Forelimb muscle (tissue), 1 donor: ENCODE data around the gene ADSS1. TPM values are rescaled to one million over a fixed set of nuclear protein-coding genes. Genes with fewer than 3 reads are reported as not detected.

Source experiments
- DNase-seq: peaks from one replicate; pipeline ENCODE4 v3.0.0-alpha.2; 2013; ENCODE audit warnings: low read depth
- polyA plus RNA-seq: library from polyadenylated mRNA; unstranded; fragments of 120-200 nt; gene quantifications from one replicate; pipeline ENCODE4 v1.2.1, GENCODE V29; 2013; ENCODE audit not compliant: insufficient read length

ADSS1 gene
- polyA plus RNA-seq, 1 donor = 82.3 TPM

DNA sequence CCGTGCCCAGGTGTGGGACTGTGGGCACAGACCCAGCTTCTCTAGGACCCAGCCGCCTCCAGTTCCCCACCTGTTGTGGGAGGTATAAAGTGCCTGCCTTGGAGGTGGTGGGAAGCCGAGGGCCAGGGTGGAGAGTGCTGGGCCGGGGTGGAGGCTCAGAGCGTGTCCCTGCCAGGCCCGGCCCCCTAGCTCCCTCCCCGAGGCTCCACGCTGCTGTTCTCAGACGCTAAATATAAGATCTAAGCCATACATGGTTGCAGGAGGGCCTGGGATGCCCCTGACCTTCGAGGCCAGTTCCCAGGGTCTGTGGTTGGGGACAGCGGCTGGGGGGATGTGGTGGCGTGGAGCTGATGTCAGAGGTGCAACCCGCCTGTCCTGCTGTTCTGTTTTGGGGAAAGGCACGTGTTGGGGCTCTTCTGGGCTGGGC lies 23.8 kb upstream of the ADSS1 start:
- DNase-seq = no peak

DNA sequence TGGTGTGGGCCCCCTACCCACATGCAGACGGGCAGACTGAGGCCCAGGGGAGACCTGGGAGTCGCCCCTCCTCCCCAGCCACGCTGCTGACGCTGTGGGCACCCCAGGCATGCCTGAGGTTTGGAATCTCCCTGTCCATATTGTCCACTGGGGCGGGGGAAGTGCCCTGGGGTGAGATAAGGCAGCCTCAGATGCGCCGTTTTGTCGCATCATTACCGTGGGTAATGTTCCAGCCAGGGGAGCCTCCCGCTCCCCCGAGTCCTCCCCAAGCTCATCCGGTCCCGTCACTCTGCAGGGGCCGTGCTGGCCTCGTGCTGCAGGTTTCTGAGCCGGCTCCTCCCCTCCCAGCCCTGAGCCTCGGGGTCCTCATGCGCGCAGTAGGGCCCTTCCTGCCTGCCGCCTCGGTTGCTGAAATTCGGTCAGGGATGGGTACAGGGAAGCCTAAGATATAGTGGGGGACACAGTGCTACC lies 23.2 kb upstream of the ADSS1 start:
- no peak for DNase-seq

DNA sequence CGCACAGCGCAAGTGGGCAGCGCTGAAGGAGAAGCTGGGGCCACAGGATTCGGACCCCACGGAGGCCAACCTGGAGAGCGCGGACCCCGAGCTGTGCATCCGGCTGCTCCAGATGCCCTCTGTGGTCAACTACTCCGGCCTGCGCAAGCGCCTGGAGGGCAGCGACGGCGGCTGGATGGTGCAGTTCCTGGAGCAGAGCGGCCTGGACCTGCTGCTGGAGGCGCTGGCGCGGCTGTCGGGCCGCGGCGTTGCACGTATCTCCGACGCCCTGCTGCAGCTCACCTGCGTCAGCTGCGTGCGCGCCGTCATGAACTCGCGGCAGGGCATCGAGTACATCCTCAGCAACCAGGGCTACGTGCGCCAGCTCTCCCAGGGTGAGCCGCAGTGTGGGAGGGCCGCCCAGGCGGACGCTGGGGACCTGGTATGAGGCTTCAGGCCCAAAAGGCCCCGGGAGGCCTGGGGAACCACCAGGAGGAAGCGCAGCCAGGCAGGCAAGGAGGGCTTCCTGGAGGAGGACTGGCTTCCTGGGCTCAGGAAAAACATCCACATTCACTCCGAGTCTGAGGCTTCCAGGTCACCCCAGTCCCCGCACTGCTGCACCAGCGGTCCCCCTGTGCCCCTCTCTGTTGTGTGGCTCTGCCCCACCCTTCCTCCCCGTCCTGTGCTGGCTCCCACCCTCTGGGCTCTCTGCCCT lies 22.5 kb upstream of the ADSS1 start:
- no peak for DNase-seq

DNA sequence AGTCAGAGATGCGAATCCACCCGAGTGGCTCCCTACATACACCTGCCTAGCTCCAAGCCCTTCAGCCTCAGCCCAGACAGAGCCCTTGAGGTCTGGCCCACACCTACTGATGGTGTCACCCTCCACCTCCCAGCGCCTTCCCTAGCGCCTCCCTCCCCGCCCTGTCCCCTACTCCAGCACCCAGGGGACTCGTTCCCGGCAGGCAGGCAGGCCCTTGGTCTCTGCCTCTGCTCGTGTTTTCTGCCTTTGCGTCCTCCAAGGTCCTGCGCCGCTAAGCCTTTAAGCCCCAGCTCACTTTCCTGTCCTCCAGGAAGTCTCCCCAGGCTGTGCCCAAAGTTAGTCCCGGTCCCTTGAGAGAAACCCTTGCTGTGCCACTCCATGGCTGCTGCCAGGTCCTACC lies 21.9 kb upstream of the ADSS1 start:
- DNase-seq = no peak

DNA sequence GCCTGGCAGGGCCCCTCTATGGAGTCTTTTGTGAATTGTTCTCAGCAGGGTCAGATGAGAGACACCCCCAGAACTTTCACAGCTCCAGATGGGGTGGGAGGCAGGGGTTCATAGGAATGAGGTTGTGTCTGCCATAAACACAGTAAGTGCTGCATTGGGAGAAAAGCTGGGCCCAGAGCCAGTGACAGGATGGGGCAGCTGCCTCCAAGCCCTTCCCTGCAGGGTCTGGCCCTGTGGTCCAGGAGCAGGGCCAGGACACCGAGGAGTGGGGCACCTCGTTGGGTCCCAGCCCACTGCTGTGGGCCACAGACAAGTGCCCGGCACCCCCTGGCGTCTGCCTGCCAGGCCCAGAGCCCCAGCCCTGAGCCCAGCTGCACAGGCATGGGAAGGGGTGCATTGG lies 21.4 kb upstream of the ADSS1 start:
- no peak for DNase-seq

DNA sequence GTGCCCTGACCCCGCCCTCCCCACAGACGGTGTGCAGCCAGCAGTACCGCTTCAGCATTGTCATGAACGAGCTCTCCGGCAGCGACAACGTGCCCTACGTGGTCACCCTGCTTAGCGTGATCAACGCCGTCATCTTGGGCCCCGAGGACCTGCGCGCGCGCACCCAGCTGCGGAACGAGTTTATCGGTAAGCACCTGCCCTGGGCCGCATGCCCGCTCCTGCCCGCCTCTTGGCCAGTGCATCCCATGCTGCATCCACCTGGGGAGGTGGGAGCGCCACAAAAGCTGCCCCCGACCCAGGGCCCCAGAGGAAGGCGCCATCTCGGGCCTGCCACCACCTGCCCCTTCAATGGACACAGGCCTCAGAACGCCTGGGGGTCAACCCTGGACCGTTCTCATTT lies 20.8 kb upstream of the ADSS1 start:
- no peak for DNase-seq

DNA sequence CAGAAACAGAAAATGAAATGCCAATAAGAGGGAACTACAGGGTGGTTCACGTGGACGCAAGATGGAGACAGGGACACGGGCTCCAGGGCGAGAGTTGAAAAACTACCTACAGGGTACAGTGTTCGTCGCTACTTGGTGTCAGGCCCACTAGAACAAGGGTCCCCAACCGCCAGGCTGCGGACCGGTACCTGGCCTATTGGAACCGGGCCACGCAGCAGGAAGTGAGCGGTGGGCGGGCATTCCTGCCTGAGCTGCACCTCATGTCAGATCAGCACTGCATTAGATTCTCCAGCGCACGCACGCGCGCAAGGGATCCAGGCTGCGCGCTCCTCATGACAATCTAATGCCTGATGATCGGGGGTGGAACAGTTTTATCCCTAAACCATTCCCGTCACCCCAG lies 19.8 kb upstream of the ADSS1 start:
- DNase-seq = no peak

DNA sequence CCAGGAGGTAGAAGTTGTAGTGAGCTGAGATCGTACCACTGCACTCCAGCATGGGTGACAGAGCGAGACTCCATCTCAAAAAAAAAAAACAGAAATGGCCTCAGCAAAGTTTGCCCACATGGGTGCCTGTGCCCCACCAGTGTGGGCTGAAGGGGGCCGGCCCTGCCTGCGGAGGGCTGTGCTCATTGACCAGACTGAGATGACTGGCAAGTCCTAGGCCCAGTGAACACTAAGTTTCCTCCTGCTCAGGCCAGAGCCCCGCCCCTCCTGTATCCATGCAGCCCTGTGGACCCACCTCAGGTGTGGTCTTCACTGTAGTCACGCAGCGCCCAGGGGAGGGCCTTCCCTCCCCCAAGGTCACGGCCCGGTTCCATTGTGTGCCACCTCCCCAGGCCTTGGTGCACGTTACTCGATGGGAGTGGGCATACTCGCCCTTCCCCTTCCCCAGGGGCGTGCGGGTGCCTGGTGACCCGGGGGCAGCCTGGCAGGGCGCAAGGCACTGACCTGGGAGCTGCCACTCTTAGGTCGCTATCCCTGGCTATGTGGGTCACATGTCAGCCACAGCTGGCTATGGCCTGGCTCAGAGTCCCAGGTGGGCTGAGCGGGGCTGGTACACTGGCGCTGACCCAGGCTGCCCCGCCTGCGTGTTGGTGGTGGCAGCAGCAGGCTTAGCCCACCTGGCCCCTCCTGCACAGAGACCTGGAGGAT lies 18.5 kb upstream of the ADSS1 start:
- no peak for DNase-seq

DNA sequence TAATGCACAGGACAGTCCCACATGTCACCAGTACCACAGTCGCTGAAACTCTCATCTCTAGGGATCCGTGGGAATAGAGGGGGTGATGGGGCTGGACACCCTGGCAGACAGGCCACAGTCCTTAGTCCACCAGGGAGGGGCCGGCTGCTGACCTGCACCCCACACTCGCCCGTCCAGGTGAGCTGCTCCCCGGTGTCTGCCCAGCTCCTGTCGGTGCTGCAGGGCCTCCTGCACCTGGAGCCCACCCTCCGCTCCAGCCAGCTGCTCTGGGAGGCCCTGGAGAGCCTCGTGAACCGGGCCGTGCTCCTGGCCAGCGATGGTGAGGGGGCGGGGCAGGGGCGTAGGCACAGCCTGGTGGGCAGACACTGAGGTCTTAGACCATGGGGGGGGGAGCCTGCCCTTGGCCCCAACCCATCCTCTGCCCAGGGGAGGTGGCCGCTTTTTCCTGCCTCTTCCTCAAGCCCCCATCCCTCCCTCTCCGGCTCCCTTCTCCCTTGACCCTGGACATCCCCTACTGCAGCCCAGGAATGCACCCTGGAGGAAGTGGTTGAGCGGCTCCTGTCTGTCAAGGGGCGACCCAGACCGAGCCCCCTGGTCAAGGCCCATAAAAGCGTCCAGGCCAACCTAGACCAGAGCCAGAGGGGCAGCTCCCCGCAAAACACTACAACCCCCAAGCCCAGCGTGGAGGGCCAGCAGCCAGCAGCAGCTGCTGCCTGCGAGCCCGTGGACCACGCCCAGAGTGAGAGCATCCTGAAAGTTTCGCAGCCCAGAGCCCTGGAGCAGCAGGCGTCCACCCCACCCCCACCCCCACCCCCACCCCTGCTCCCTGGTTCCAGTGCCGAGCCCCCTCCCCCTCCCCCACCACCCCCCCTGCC lies 17.1 kb upstream of the ADSS1 start:
- DNase-seq = peak; percentile 26

DNA sequence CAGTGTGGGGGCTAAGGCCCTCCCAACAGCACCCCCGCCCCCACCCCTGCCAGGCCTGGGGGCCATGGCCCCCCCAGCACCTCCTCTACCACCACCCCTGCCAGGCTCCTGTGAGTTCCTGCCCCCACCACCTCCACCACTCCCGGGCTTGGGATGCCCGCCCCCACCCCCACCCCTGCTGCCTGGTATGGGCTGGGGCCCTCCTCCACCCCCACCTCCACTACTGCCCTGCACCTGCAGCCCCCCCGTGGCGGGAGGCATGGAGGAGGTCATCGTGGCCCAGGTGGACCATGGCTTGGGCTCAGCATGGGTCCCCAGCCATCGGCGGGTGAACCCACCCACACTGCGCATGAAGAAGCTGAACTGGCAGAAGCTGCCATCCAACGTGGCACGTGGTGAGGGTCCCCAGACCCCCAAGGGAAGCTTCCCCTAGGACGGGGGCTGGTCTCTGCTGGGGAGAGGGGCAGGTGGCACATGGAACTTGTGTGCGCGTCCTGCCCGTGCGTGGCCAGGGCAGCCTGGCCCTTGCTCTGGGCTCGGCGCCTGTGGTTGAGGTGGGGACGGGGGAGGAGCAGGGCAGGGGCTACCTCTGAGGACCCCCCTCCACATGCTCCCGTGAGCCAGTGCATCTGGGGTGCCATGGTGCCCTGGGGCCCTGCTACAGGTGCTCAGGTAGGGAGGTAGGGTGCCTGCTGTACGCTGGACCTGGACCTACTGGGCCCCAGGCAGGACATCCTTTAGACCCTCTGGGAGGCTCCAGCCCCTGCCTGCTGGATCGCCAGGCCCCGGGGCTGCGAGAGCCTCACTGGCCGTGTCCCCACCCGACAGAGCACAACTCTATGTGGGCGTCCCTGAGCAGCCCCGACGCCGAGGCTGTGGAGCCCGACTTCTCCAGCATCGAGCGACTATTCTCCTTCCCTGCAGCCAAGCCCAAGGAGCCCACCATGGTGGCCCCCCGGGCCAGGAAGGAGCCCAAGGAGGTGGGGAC lies 16.1 kb upstream of the ADSS1 start:
- no peak for DNase-seq

DNA sequence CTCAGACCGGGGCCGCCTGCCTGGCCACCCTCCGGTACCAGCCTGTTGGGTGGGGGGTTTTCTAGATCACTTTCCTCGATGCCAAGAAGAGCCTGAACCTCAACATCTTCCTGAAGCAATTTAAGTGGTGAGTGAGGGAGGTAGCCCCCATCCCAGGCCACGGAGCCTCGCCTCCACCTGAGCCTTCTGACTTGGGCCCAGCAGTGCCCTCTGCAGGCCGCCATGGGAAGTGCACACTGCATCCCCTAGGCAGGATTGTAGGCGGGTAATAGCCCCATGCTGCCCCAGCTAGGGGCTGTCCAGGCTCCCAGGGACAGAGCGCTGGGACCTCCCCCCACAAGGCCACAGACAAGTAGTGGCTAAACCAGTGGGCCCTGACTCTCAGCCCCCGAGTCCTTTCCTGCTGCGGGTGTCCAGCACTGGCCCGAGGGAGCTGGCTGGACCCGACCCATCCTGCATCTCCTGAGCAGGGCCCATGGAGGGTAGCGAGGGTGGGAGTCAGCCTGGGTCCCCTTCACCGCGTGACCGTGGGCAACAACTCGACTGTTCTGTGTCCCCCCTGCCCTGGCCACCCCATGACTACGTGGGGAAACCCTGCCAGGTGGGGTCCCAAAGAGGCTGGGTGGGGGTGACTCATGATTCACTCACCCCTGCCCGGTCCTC lies 15.3 kb upstream of the ADSS1 start:
- no peak for DNase-seq

DNA sequence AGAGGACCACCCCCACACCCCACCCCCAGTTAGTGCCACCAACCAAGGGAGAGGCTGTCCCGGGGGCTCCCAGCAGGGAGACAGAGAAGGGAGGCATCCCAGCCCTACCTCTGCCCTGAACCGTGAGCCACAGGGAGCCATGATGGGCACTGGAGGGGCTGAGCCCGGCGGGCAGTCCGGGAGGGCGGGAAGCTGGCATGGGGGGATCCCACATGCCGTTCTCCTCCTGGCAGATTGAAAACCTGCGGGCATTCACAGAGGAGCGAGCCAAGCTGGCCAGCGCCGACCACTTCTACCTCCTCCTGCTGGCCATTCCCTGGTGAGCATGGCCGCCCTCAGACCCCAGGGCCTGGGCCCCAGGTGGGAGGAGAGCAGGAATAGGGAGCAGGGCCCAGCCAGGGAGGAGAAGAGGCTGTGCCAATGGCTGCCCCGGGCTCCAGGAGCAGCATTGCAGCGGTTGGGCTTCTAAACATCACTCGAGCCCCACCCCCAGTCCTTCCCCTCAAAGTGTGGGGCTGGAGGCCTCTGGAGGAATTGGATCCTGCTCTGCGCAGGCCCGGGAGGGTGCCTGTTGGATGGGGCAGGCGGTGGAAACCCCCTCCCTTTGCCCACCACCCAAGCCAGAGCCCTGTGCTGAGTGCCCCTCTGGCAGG lies 14.5 kb upstream of the ADSS1 start:
- DNase-seq = no peak

DNA sequence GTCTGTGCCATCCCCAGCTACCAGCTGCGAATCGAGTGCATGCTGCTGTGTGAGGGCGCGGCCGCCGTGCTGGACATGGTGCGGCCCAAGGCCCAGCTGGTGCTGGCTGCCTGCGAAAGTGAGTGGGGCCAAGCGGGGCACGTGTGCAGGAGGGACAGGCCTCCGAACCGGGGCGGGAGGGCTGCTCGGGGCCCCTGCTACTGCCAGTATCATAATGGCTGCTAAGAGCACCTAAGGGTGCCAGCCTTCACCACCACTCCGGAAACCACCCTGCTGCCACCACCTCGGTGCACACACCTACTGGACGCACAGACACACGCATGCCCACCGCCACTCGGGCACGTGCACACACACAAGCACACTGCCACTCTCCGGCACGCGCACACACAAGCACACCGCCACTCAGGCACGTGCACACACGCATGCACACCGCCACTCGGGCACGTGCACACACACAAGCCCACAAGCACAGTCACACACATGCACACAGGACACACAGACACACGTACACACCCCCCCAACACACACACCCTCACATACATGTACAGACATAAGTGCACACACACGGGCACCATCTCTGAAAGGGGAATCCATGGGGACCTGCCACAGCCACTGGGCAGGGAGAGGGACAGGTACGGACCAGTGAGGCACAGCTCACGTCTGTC lies 13.8 kb upstream of the ADSS1 start:
- no peak for DNase-seq

DNA sequence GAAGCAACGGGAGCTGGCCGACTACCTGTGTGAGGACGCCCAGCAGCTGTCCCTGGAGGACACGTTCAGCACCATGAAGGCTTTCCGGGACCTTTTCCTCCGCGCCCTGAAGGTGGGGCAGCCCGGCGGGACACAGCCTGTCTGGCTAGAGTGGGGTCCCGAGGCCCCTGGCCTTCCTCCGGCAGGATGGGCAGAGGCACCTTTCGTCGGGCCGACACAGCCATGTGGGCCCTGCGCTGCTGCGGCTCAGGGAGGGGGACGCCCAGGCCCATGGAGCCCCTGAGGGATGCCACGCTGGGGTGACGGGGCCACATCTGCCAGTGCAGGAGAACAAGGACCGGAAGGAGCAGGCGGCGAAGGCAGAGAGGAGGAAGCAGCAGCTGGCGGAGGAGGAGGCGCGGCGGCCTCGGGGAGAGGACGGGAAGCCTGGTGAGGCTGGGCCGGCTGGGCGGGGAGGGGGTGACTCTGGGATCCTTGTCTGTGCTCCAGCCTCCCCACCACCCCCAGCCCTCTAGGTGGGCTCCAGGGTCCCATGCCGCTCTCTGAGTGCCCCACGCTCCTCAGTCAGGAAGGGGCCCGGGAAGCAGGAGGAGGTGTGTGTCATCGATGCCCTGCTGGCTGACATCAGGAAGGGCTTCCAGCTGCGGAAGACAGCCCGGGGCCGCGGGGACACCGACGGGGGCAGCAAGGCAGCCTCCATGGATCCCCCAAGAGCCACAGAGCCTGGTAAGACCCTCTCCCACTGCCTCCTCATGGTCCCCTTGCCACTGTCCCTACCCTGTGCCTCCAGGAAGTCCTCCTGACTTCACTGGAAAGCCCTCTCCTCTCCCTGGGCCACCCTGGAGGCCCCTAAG lies 10.9 kb upstream of the ADSS1 start:
- DNase-seq = no peak

DNA sequence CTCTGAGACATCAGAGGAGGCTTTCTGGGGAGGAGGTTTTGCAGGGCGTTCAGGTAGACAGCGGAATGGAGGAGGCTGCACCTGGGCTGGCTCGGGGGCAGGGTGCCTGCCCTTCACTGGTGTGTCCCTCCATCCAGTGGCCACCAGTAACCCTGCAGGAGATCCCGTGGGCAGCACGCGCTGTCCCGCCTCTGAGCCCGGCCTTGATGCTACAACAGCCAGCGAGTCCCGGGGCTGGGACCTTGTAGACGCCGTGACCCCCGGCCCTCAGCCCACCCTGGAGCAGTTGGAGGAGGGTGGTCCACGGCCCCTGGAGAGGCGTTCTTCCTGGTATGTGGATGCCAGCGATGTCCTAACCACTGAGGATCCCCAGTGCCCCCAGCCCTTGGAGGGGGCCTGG lies 10.0 kb upstream of the ADSS1 start:
- no peak for DNase-seq

DNA sequence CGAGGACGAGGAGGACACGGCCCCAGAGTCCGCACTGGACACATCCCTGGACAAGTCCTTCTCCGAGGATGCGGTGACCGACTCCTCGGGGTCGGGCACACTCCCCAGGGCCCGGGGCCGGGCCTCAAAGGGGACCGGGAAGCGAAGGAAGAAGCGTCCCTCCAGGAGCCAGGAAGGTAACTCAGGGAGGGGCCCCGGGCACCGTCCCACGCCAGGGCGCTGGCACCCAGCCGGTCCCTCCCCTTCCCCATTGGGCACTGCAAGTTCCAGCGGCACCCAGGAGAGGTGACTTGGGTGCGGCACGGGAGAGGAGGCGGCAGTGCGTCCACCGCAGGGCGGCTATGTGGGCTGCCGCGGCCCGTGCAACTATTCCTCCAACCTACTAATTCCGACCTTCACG lies 9.3 kb upstream of the ADSS1 start:
- DNase-seq = no peak

DNA sequence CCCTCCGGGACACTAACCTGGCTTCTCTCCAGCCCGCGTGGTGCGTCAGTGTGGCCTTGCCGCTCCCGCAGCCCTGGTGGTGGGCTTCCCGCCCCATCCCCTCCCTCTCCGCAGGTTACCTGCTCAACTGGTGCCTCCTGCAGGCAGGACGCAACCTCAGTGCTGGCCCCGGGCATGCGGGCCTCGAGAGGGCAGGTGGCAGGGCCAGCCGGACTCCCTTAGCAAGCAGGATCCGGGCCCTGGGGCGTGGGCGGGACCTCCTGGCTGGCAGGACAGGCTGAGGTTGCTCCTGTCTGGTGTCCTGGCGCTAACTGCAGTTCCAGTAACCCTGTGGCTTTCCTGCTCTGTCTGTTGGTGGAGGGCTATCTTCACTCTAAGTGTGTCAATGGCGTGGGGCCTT lies 8.6 kb upstream of the ADSS1 start:
- no peak for DNase-seq

DNA sequence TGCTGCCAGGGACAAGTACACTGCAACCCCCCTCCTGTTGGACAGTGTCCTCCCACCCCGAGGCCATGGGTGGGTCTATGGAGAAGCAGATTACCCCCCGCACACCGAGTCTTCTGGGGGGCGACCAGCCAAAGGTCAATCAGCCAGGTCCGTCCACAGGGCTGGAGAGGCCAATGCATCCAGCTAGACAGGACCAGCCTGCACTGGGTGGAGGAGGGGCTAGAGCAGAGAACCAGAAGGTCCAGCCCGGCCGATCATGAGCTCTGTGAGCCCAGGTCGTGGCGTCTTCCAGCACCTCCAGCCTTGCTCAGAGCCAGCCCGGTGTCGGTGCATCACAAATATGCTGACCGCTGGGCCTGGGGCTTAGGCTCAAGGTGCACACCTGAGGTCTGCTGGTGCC lies 8.2 kb upstream of the ADSS1 start:
- DNase-seq = no peak

DNA sequence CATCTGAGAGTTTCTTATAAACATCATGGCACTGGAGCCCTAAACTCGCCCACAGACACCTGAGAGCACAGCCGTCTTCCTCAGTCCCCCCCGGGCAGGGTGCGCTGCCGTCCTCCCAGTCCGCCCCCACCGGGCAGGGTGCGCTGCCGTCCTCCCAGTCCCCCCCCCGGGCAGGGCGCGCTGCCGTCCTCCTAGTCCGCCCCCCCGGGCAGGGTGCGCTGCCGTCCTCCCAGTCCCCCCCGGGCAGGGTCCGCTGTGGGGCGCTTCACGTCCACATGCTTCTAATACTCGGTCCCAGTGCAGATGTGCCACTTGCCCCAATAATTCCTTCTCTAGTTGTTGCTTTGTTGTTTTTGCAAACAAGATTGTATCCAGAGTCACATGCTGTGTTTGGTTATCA lies 6.9 kb upstream of the ADSS1 start:
- no peak for DNase-seq
